Left cardiac atrium (tissue), 4 donors: ENCODE results near the gene BTBD16. TPM values are rescaled to one million over a fixed set of nuclear protein-coding genes. Genes with fewer than 3 reads are reported as not detected.

ENCODE experiments used
- ATAC-seq, 2 donors: fragments of 200-7000 bp; cut with Tn5 transposase; one replicate each; pipeline ENCODE4 v1.9.1; 2020; ENCODE audit warnings: mild to moderate bottlenecking in 2 of 2, moderate library complexity in 2 of 2
- DNase-seq: peaks from one replicate; pipeline ENCODE4 v3.0.0-alpha.2; 2020
- intact Hi-C, 2 donors: fragments of 100-400 bp; cut with DNase I; formaldehyde crosslinking; loops; one replicate each; pipeline versions ENCODE4 v1.14.1 to v1.15.1; 2022 to 2023
- total RNA-seq, 2 donors: library from RNA; stranded (reverse); fragmentation: NEBNext Ultra II Directional; extraction: Animal tissue kit (Norgen Biotek cat#: 25700); gene quantifications; one replicate each; pipeline ENCODE4 v1.2.1, GENCODE V29; 2021
- donor health status: DM: no; HTN: yes; CAD: no.
- donor health status: DM: no; HTN: yes; CAD: no; lungs with severe emphysema.
- donor health status: DM: yes; HTN: yes; CAD: no.
- donor health status: Dilated cardiomyopathy.

BTBD16 gene
- total RNA-seq, 2 donors from 2014 or later = 0.37 TPM; not detected in 1

- no peak for DNase-seq
- no peak for ATAC-seq
- intact Hi-C loops = no loop called here
Measured at GRCh38 chr10:122376364-122376961, 105.4 kb downstream of the BTBD16 start.

GRCh38 chr10:122379041-122379440 is 107.9 kb downstream of the BTBD16 start:
- DNase-seq (no peak), ATAC-seq (no peak)
- intact Hi-C loops = no loop called here

DNA sequence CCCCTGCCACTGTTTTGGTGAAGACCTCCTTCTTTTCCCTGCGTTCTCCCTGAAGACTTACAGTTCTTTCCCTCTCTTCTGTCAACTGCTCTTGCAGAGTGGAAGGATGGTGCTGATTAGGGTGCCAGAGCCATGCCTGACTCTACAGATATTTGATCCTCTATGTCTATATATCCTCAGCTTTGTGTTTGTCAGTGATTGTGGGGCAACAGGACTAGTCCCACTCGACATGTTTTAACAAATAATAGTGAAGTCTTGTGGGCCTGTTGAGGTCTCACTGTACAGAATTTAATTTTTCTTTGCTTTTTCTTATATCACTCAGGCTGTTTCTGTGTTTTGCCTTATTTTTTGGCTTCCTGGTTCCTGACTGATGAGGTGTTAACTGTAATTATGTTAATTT is 108.4 kb downstream of the BTBD16 start:
- ATAC-seq = no peak
- DNase-seq = no peak
- intact Hi-C loops = no loop called here

- no peak for ATAC-seq
- intact Hi-C loops = no loop called here
Measured at GRCh38 chr10:122380703-122381102, 109.6 kb downstream of the BTBD16 start.

DNA sequence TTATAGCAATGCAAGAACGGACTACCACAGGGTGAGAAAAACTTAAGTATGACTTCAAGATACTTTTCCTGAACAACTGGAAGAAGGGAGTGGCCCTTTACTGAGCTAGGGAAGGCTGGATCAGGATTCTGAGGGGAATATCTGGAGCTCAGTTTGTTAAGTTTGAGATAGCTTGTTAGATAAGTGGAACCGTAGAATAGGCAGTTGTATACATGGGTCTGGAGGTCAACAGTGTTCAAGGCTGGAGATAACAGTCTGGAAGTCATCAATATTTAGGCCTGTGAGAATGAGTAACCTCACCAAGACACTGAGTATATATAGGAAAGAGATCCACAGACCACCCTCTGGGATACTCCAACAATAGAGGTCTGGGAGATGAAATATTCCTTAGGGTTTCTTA is 110.6 kb downstream of the BTBD16 start:
- DNase-seq (no peak), ATAC-seq (no peak)
- intact Hi-C loops = no loop called here

More at GRCh38 chr10:122380703-122381102, 109.6 kb downstream of the BTBD16 start:
- no peak for DNase-seq

GRCh38 chr10:122386514-122386913 is 115.4 kb downstream of the BTBD16 start:
- intact Hi-C loops = loop anchor here in 1 of 2 donors (5.0 kb wide), 1 partner anchor 44 kb away; no protein-coding TSS in a partner anchor
- ATAC-seq = no peak
- DNase-seq = no peak

GRCh38 chr10:122387572-122387971 is 116.5 kb downstream of the BTBD16 start:
- ATAC-seq = no peak
- no peak for DNase-seq
- intact Hi-C loops = loop anchor here in 1 of 2 donors (5.0 kb wide), 1 partner anchor 45 kb away; no protein-coding TSS in a partner anchor

Other genes with a start within 250 kb of the BTBD16 start
- gene PLEKHA1, start 103.4 kb downstream of the BTBD16 start, total RNA-seq = 10 to 100 TPM; 32.1 to 37.8 TPM
- not detected for gene ARMS2, start 183.4 kb downstream of the BTBD16 start, total RNA-seq
- 10 to 100 TPM; 69.4 to 73.5 TPM for gene HTRA1, start 190.3 kb downstream of the BTBD16 start, total RNA-seq